GM12872 (cell line): ENCODE results near the gene RETREG2.

Experiments
- TF ChIP-seq, protein P1 (sequence below): IDR thresholded peaks from 3 replicates; pipeline ENCODE4 v1.5.1; 2011; ENCODE audit warnings: low read depth, mild to moderate bottlenecking, low read length, moderate library complexity; ENCODE audit not compliant: insufficient read depth

Gene RETREG2

DNA sequence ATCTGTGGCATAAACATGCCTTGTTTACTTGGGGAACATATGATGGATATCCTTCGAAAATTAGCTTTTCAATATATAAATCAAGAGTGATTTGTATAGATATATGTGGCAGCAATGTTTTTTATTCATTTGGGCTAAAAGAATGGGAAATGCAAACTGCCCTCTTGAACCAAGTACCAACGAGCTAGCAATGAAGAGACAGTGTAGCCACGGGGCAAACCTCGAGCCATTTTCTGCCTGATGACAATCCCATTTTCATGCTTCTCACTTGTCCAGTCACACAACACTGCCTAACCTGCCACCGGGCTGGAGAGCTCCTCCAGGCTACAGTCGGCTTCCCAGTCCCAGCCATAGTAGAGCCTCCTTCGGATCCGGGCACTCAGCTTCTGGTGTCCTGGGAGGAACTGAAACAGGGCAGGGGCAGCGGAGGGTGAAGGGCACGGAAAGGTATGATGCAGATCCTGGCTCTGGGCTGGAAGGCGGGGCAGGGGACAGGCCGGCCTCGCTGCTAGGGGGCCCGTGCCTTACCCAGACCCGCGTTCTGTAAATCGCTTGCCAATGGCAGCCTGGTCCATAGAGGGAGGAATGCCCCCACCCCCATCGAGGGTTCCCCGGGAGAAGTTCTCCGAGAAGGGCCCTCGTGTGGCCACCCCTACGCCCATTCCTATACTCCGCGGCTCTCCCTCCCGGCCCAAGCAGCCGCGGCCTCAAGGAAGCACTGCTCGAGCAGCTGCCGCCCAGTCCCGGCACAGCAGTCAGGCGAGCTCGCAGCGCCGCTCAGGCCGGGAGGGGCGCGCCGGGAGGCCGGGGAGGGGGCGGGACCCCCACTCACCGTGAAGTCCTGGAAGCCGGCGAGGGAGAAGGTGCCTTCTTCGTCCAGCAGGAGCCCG, 1.9 kb upstream of the RETREG2 start:
- TF ChIP-seq, protein P1, sequence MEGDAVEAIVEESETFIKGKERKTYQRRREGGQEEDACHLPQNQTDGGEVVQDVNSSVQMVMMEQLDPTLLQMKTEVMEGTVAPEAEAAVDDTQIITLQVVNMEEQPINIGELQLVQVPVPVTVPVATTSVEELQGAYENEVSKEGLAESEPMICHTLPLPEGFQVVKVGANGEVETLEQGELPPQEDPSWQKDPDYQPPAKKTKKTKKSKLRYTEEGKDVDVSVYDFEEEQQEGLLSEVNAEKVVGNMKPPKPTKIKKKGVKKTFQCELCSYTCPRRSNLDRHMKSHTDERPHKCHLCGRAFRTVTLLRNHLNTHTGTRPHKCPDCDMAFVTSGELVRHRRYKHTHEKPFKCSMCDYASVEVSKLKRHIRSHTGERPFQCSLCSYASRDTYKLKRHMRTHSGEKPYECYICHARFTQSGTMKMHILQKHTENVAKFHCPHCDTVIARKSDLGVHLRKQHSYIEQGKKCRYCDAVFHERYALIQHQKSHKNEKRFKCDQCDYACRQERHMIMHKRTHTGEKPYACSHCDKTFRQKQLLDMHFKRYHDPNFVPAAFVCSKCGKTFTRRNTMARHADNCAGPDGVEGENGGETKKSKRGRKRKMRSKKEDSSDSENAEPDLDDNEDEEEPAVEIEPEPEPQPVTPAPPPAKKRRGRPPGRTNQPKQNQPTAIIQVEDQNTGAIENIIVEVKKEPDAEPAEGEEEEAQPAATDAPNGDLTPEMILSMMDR = no peak

GRCh38 chr2:219176818-219177551, 1.1 kb upstream of the RETREG2 start, which contains the start of gene CNPPD1:
CNPPD1 (minus strand) TSS chr2:219176925; CDS start chr2:219176828, 97 bp downstream.
- TF ChIP-seq, protein P1 = no peak

GRCh38 chr2:219178377-219179175, 501 bp downstream of the RETREG2 start:
- TF ChIP-seq, protein P1 = no peak

- TF ChIP-seq, protein P1 = no peak
Measured at GRCh38 chr2:219179601-219180465, 1.8 kb downstream of the RETREG2 start.

DNA sequence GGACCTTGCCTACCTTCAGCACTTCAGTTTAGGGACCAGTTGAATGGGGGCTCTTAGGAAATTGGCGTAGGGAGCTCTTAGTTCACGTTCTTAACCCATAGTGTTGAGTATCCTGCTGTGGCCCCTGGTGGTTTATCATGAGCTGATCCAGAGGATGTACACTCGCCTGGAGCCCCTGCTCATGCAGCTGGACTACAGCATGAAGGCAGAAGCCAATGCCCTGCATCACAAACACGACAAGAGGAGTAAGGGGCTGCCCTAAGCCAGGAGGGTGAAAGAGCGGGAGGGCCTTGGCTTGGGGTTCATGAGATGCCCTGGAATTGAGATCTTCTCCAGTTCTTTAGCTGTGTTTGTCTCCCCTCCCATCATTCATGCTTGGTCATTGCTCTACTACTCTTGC, 2.9 kb downstream of the RETREG2 start:
- TF ChIP-seq, protein P1 = no peak

DNA sequence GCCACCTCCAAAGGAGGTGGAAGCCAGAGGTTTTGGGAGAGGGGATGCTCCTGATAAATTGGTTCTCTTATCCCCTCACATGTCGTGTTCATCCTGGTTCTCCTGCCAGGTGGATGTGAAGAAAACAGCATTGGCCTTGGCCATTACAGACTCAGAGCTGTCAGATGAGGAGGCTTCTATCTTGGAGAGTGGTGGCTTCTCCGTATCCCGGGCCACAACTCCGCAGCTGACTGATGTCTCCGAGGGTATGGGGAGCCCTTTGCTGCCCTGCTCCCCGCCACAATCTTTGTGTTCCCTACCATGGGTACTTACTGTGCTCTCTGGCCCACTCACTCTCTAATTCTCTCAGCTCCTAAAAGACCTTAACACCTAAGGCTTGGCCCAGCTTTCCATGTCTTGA, 3.5 kb downstream of the RETREG2 start:
- TF ChIP-seq, protein P1 = no peak
